Sigmoid colon (tissue), 7 donors: ENCODE data around the gene MAD1L1. TPM values are rescaled to one million over a fixed set of nuclear protein-coding genes. Genes with fewer than 3 reads are reported as not detected.

Experiments
- DNase-seq: peaks from one replicate; pipeline ENCODE4 v3.0.0-alpha.2; 2019
- H3K27ac ChIP-seq, 4 donors: fragments of 200-600 bp; sonication (generic); one replicate each; pipeline ENCODE4 v1.5.1; 2016 to 2019; ENCODE audit warnings: mild to moderate bottlenecking in 1 of 4
- H3K27me3 ChIP-seq, 3 donors: fragments of 200-600 bp; sonication (generic); one replicate each; pipeline ENCODE4 v1.5.1; 2019; ENCODE audit warnings: mild to moderate bottlenecking in 1 of 3
- H3K36me3 ChIP-seq, 4 donors: fragments of 200-600 bp; sonication (generic); one replicate each; pipeline ENCODE4 v1.5.1; 2016 to 2019
- H3K4me1 ChIP-seq, 4 donors: fragments of 200-600 bp; sonication (generic); one replicate each; pipeline ENCODE4 v1.5.1; 2017 to 2019
- H3K4me3 ChIP-seq, 4 donors: fragments of 200-600 bp; sonication (generic); one replicate each; pipeline ENCODE4 v1.5.1; 2017 to 2019; ENCODE audit warnings: mild to moderate bottlenecking in 2 of 4, moderate library complexity in 1 of 4
- H3K9me3 ChIP-seq, 4 donors: fragments of 200-600 bp in 3 of 4; sonication (generic) in 3 of 4; one replicate each; pipeline versions ENCODE4 v1.5.1 to v1.6.1; 2013 to 2019
- EP300 ChIP-seq, 4 donors: sonication (generic); formaldehyde crosslinking; IDR thresholded peaks; one replicate each; pipeline ENCODE4 v1.6.1; 2017; ENCODE audit warnings: antibody characterized with exemption in 4 of 4
- POLR2A ChIP-seq, 2 donors: fragments of 450-650 bp; IDR thresholded peaks; one replicate each; pipeline ENCODE4 v1.6.1; 2016; ENCODE audit warnings: antibody characterized with exemption in 2 of 2, mild to moderate bottlenecking in 2 of 2, moderate library complexity in 2 of 2
- POLR2AphosphoS5 ChIP-seq, 4 donors: sonication (generic); formaldehyde crosslinking; IDR thresholded peaks; one replicate each; pipeline ENCODE4 v1.6.1; 2017; ENCODE audit warnings: antibody characterized with exemption in 4 of 4
- WGBS, 2 donors: extraction: QIAGEN DNeasy Blood & Tissue Kit; methylation state at CpG; one replicate each; pipeline ENCODE4 v1.1.7; 2013; 5-methylcytosine and 5-hydroxymethylcytosine counted together
- intact Hi-C: fragments of 100-400 bp; cut with DNase I; formaldehyde crosslinking; loops from one replicate; pipeline ENCODE4 v1.15.1; 2023
- polyA plus RNA-seq, 3 donors: library from polyadenylated mRNA; stranded (reverse); fragments of 200-250 nt; gene quantifications; one replicate each; pipeline ENCODE4 v1.2.3, GENCODE V29; 2013
- total RNA-seq, 4 donors: library from RNA; depleted of rRNA; stranded (reverse); fragments of >200 nt; gene quantifications; one replicate each; pipeline ENCODE4 v1.1.0, GENCODE V29; 2016
- TF ChIP-seq, protein P1 (sequence below), 4 experiments: fragments of 450-650 bp in 3 of 4; fragments of 200-600 bp in 1 of 4; IDR thresholded peaks; one replicate each; pipeline ENCODE4 v1.5.1; 2016 to 2019; ENCODE audit warnings: antibody characterized with exemption in 4 of 4, mild to moderate bottlenecking in 3 of 4, moderate library complexity in 2 of 4
- donor health status: healthy with polysubstance abuse.
- donor health status: Bipolar disorder and iron deficiency.
- donor health status: healthy.

Gene MAD1L1
- total and polyA plus RNA-seq, 7 donors: 10.2 to 38.4 (median 20.6) TPM

DNA sequence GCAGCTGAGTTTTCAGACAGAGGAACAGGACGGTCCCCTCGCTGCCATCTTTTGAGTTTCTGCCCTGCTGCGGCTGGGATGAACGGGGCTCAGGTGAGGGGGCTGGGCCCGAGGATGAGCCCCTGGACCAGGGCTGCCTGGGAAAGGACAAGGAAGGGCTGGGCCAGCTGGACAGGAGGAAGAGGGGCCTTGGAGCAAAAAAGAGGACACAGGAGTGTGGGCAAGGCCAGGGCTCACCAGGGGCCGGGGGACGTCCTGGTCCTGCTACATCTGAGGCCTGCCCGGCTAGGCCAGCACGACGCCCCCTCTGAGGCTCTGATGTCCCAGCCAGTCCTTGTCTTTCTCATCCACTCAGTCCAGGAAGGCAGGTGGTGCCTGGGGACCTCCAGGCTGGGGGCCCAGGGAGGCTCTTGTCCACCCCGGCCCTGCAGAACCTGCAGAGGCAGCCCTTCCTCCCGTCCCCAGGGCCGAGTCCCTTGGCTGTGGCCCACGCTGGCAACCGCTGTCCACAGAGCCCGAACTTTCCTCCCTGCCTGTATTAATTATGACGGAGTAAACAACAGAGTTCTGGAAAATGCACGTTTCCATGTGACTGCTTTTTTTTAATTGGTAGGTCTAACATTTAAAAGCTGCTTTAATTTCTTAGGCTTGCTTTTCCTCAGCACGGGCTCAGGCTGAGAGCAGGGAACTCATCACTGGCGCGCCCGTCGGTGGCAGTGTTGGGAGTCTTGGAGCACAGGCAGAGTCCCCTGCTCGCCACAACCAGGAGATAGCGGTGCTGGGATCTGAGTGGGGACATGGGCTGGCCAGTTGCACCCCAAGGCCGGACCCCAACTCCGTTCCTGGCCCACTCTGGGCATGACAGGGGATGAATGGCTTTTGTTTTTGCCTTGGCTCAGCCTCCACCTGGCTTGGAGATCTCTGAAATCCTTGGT lies 375.0 kb downstream of the MAD1L1 start:
- Histone ChIP-seq H3K4me1 (no peaks in the 10 kb centered on the region), H3K27ac (no peak overlapping the region), H3K36me3 (no peaks in the 10 kb centered on the region), H3K9me3 (no peaks in the 10 kb centered on the region), H3K27me3 (no peaks in the 10 kb centered on the region), H3K4me3 (no peak overlapping the region)
- intact Hi-C loops: no loop called here
- peak; percentile 38 for DNase-seq
- 95 to 97% methylated on average over 27 of the region's 27 CpGs for WGBS, 2 donors
- TF ChIP-seq POLR2A (IDR thresholded peaks at IDR 0.05) (no peak), POLR2AphosphoS5 (IDR thresholded peaks at IDR 0.05) (no peak), EP300 (IDR thresholded peaks at IDR 0.05) (no peak)
- TF ChIP-seq, protein P1, sequence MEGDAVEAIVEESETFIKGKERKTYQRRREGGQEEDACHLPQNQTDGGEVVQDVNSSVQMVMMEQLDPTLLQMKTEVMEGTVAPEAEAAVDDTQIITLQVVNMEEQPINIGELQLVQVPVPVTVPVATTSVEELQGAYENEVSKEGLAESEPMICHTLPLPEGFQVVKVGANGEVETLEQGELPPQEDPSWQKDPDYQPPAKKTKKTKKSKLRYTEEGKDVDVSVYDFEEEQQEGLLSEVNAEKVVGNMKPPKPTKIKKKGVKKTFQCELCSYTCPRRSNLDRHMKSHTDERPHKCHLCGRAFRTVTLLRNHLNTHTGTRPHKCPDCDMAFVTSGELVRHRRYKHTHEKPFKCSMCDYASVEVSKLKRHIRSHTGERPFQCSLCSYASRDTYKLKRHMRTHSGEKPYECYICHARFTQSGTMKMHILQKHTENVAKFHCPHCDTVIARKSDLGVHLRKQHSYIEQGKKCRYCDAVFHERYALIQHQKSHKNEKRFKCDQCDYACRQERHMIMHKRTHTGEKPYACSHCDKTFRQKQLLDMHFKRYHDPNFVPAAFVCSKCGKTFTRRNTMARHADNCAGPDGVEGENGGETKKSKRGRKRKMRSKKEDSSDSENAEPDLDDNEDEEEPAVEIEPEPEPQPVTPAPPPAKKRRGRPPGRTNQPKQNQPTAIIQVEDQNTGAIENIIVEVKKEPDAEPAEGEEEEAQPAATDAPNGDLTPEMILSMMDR (IDR thresholded peaks at IDR 0.05): no peak

DNA sequence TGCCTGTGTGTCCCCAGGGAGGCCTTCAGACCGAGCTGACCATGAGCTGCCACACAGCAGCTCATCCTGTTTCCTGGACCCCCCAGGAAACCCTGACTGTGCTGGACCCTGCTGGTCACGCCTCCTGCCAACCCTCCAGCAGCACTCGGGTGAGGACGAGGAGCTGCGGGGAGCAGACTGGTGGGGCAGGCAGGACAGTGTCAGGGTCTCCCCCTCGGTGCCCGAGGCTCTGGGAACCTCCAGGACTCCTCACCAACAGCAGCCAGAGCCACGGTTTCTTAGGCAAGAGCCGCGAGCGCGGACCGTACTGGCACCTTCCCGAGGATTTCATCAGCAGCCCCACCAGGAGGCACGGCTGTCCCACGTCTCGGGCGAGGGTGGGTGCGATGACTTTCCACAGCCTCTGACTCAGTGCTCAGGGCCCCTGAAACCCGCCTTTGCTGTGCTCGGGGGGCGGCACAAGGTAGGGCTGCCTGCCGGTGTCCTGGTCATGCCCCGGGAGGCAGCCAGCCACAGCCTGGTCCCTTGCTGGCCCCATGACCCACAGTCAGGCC lies 375.8 kb downstream of the MAD1L1 start:
- H3K27ac ChIP-seq: no peak overlapping the region
- DNase-seq: peak; percentile 57
- 93 to 94% methylated on average over 24 of the region's 24 CpGs for WGBS, 2 donors
- no peaks in the 10 kb centered on the region for H3K36me3 ChIP-seq
- no peaks in the 10 kb centered on the region for H3K27me3 ChIP-seq
- intact Hi-C loops: no loop called here
- no peaks in the 10 kb centered on the region for H3K4me1 ChIP-seq
- H3K4me3 ChIP-seq: no peak overlapping the region
- no peaks in the 10 kb centered on the region for H3K9me3 ChIP-seq
- TF ChIP-seq POLR2A (IDR thresholded peaks at IDR 0.05): no peak
- TF ChIP-seq, protein P1 (IDR thresholded peaks at IDR 0.05): no peak
- no peak for TF ChIP-seq EP300 (IDR thresholded peaks at IDR 0.05)
- TF ChIP-seq POLR2AphosphoS5 (IDR thresholded peaks at IDR 0.05): no peak

DNA sequence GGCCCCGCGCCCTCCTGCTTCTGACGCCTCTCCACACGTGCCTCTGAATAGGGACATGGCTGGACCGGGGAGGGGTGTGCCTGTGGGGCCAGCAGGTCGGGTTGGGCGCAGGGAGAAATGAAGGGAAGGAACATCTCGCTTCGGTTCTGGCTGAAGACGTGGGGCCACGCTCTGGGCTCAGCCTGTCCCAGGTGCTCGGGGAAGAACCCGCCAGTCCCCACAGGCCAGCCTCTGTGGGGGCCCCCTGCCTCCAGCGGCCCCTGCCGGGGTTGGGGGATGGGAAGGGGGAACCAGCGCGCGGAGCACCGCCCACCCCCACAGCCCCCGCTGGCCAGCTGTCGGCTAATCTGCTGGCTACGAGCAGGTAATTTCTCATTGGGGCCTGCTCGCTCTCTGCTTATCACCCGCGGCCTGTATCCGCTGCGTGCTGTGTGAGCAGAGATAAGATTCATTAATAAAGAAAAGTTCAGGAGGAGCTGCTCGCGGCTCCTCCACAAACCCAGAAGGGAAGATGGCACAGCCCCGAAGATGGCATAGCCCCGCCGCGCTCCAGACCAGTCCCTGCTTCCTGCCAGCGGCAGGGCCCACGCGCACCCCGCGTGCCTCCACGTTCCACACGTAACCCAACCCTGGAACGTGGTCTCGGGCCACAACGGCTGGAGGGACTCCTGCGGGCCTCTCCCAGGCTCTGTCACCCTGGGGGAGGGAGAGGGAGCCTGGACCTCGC lies 376.4 kb downstream of the MAD1L1 start:
- H3K36me3 ChIP-seq: no peaks in the 10 kb centered on the region
- H3K4me1 ChIP-seq: no peaks in the 10 kb centered on the region
- peak; percentile 51 for DNase-seq
- no peak overlapping the region for H3K27ac ChIP-seq
- H3K4me3 ChIP-seq: no peak overlapping the region
- H3K9me3 ChIP-seq: no peaks in the 10 kb centered on the region
- no peaks in the 10 kb centered on the region for H3K27me3 ChIP-seq
- WGBS, 2 donors: 84 to 93% methylated on average over 45 of the region's 45 CpGs
- TF ChIP-seq EP300 (IDR thresholded peaks at IDR 0.05) (no peak), POLR2A (IDR thresholded peaks at IDR 0.05) (no peak)
- TF ChIP-seq, protein P1 (IDR thresholded peaks at IDR 0.05): no peak
- intact Hi-C loops: no loop called here

DNA sequence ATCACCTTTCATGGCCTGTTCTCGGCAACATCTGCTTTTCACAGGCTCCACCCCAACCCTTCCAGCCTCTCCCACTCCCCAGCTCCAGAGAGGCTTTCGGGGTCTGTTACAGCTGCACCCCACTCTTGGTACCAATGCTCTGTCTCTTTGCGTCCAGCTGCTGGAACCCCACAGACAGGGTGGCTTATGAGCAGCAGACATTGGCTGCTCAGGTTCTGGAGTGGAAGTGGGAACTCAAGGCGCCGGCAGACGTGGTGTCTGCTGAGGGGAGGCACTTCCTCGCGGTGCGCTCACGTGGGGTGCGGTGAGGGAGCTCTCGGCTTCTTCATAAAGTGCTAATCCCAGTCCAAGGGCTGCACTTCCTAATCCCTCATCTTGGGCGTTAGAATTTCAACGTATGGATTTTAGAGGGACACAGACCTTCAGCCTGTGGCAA lies 377.0 kb downstream of the MAD1L1 start:
- peak; percentile 29 for DNase-seq
- intact Hi-C loops: no loop called here
- no peaks in the 10 kb centered on the region for H3K4me1 ChIP-seq

More for the DNA sequence above, 377.0 kb downstream of the MAD1L1 start:
- Histone ChIP-seq H3K27ac (no peak overlapping the region), H3K9me3 (no peaks in the 10 kb centered on the region), H3K27me3 (no peaks in the 10 kb centered on the region), H3K4me3 (no peak overlapping the region), H3K36me3 (no peaks in the 10 kb centered on the region)
- WGBS, 2 donors: 89 to 93% methylated on average over 14 of the region's 14 CpGs
- TF ChIP-seq, protein P1 (IDR thresholded peaks at IDR 0.05): no peak
- TF ChIP-seq EP300 (IDR thresholded peaks at IDR 0.05) (no peak), POLR2AphosphoS5 (IDR thresholded peaks at IDR 0.05) (no peak), POLR2A (IDR thresholded peaks at IDR 0.05) (no peak)
